ENCODE data around the gene TUBB6.

Gene TUBB6

GRCh38 chr18:12308386-12309100, 502 bp downstream of the TUBB6 start (continued):
- TF ChIP-seq ZNF341 (tag by site-specific recombination; IDR thresholded peaks at IDR 0.05; ENCODE audit: low read depth), result peak; percentile 23; the same call in 1 of the 2 replicates
- TF ChIP-seq ZNF174 (tag by site-specific recombination; IDR thresholded peaks at IDR 0.05), result no peak
- TF ChIP-seq KLF16 (tag by site-specific recombination; IDR thresholded peaks at IDR 0.05), result peak; percentile 50; the same call in 1 of the 2 replicates
- 0 out of 2 replicates have a peak, but pooled peaks have one; percentile 19 for TF ChIP-seq SP3 (tag by site-specific recombination; IDR thresholded peaks at IDR 0.05)
- TF ChIP-seq HOXA7 (CRISPR knock-in tag; IDR thresholded peaks at IDR 0.05; ENCODE audit: borderline replicate concordance), result no peak
- no peak for TF ChIP-seq SCRT2 (tag by site-specific recombination; IDR thresholded peaks at IDR 0.05)
- TF ChIP-seq ZNF26 (tag by site-specific recombination; IDR thresholded peaks at IDR 0.05), result no peak
- no peak for TF ChIP-seq ZNF521 (tag by site-specific recombination; IDR thresholded peaks at IDR 0.05)
- TF ChIP-seq GLI2 (tag by site-specific recombination; IDR thresholded peaks at IDR 0.05; ENCODE audit: borderline replicate concordance, low read depth), result no peak
- no peak for TF ChIP-seq ZNF600 (tag by site-specific recombination; IDR thresholded peaks at IDR 0.05)
- TF ChIP-seq ZBTB10 (tag by site-specific recombination; IDR thresholded peaks at IDR 0.05), result no peak
- no peak for TF ChIP-seq GLI4 (tag by site-specific recombination; IDR thresholded peaks at IDR 0.05)
- TF ChIP-seq ZNF645 (tag by site-specific recombination; IDR thresholded peaks at IDR 0.05), result no peak
- TF ChIP-seq ZNF148 (tag by site-specific recombination; IDR thresholded peaks at IDR 0.05; ENCODE audit: borderline replicate concordance), result no peak
- peak; percentile 65 for TF ChIP-seq GLIS2 (tag by site-specific recombination; IDR thresholded peaks at IDR 0.05)
- no peak for TF ChIP-seq ZNF416 (tag by site-specific recombination; IDR thresholded peaks at IDR 0.05)
- TF ChIP-seq ZNF354C (tag by site-specific recombination; IDR thresholded peaks at IDR 0.05; ENCODE audit: borderline replicate concordance, low read depth), result no peak
- TF ChIP-seq ZNF280C (tag by site-specific recombination; IDR thresholded peaks at IDR 0.05), result no peak
- no peak for TF ChIP-seq TSHZ1 (tag by site-specific recombination; IDR thresholded peaks at IDR 0.05; ENCODE audit: borderline replicate concordance)
- no peak for TF ChIP-seq ZNF610 (tag by site-specific recombination; IDR thresholded peaks at IDR 0.05; ENCODE audit: borderline replicate concordance)
- TF ChIP-seq KLF8 (tag by site-specific recombination; IDR thresholded peaks at IDR 0.05), result no peak
- peak; percentile 66 for TF ChIP-seq KLF17 (tag by site-specific recombination; IDR thresholded peaks at IDR 0.05)
- TF ChIP-seq ZNF138 (tag by site-specific recombination; IDR thresholded peaks at IDR 0.05; ENCODE audit: borderline replicate concordance), result no peak
- TF ChIP-seq ZNF664 (tag by site-specific recombination; IDR thresholded peaks at IDR 0.05), result no peak
